Keratinocyte (primary cell): ENCODE data around the gene CCR5AS.
"Not testable (repeated sequence)": the region's sequence is repeated elsewhere in the genome, so short reads cannot be mapped to it uniquely, and the experiment has no call there.

ENCODE experiments used
- CTCF ChIP-seq, 3 experiments: IDR thresholded peaks in 1 of 3; conservative IDR thresholded peaks in 1 of 3; optimal IDR thresholded peaks in 1 of 3; 2 replicates in 2 of 3; 3 replicates in 1 of 3; pipeline versions ENCODE3 to v1.5.1; 2011; ENCODE audit warnings: low read length in 3 of 3, mild to moderate bottlenecking in 3 of 3, moderate library complexity in 2 of 3, control low read depth in 1 of 3, inconsistent platforms in 1 of 3; ENCODE audit not compliant: insufficient read depth in 2 of 3; ENCODE audit errors: extremely low read depth in 1 of 3
- EZH2 ChIP-seq: IDR thresholded peaks from one replicate; pipeline ENCODE4 v1.6.1; 2012; ENCODE audit warnings: inconsistent platforms, mild to moderate bottlenecking, low read length, moderate library complexity

GRCh38 chr3:46426476-46426875, 19.6 kb upstream of the CCR5AS start:
- TF ChIP-seq EZH2; CTCF (optimal IDR thresholded peaks at IDR 0.05 in 1 of 3, IDR thresholded peaks at IDR 0.05 in 1 of 3, conservative IDR thresholded peaks at IDR 0.05 in 1 of 3; ENCODE audit: extremely low read depth in 1 of 3, insufficient read depth in 2 of 3, low read length in 3 of 3): not testable (repeated sequence)
